Skin of body (tissue), 2 donors: ENCODE measurements around the gene PRKCZ. TPM values are rescaled to one million over a fixed set of nuclear protein-coding genes. Genes with fewer than 3 reads are reported as not detected.

Experiments
- DNase-seq: peaks from one replicate; lab custom pipeline; 2025; lab: John Stamatoyannopoulos, UW
- total RNA-seq: library from RNA; depleted of rRNA; stranded (reverse); fragments of >200 nt; gene quantifications from one replicate; pipeline ENCODE4 v1.2.3, GENCODE V29; 2014

Gene PRKCZ
- total RNA-seq, 1 donor from 2014 or later = 10.8 TPM

GRCh38 chr1:2226525-2227345, 176.5 kb downstream of the PRKCZ start:
- no peak for DNase-seq

GRCh38 chr1:2227346-2228156, 177.3 kb downstream of the PRKCZ start:
- DNase-seq = peak; percentile 99

- DNase-seq = no peak
These were observed 178.0 kb downstream of the PRKCZ start, which contains the start of gene SKI for GRCh38 chr1:2228157-2228594. Gene SKI, plus strand, starts transcription at chr1:2228319. Its CDS starts 448 bp downstream, at chr1:2228767.

GRCh38 chr1:2228694-2229036, 178.5 kb downstream of the PRKCZ start:
- DNase-seq = no peak

GRCh38 chr1:2229037-2229864, 179.0 kb downstream of the PRKCZ start:
- peak; percentile 49 for DNase-seq

- DNase-seq = no peak
These were observed 179.9 kb downstream of the PRKCZ start for GRCh38 chr1:2229911-2230731.

- peak; percentile 36 for DNase-seq
These were observed 180.7 kb downstream of the PRKCZ start for GRCh38 chr1:2230781-2231531.

GRCh38 chr1:2231532-2232254, 181.5 kb downstream of the PRKCZ start:
- peak; percentile 40 for DNase-seq

GRCh38 chr1:2232255-2232915, 182.2 kb downstream of the PRKCZ start:
- no peak for DNase-seq

GRCh38 chr1:2232916-2233438, 182.8 kb downstream of the PRKCZ start:
- DNase-seq = no peak

GRCh38 chr1:2233468-2233867, 183.3 kb downstream of the PRKCZ start:
- DNase-seq = no peak

GRCh38 chr1:2233997-2234761, 184.0 kb downstream of the PRKCZ start:
- DNase-seq = peak; percentile 48

GRCh38 chr1:2234762-2235113, 184.5 kb downstream of the PRKCZ start:
- DNase-seq = no peak

Other genes with a start within 250 kb of the PRKCZ start
- gene GNB1, start 159.3 kb upstream of the PRKCZ start, total RNA-seq = 84.8 TPM
- 19.0 TPM for gene CALML6, start 135.2 kb upstream of the PRKCZ start, total RNA-seq
- gene TMEM52, start 131.1 kb upstream of the PRKCZ start, total RNA-seq = 3.6 TPM
- gene CFAP74, start 46.6 kb upstream of the PRKCZ start, total RNA-seq = 0.49 TPM
- 2.2 TPM for gene GABRD, start 31.1 kb upstream of the PRKCZ start, total RNA-seq
- gene FAAP20, start 144.4 kb downstream of the PRKCZ start, total RNA-seq = 15.5 TPM
- 28.4 TPM for gene SKI, start 177.9 kb downstream of the PRKCZ start, total RNA-seq